ACHN (cell line): ENCODE measurements around the gene PARVB.
"Not testable (repeated sequence)": the region's sequence is repeated elsewhere in the genome, so short reads cannot be mapped to it uniquely, and the experiment has no call there.

Experiments
- DNase-seq: peaks from one replicate; pipeline ENCODE4 v3.0.0-alpha.2; 2015
- in situ Hi-C: cut with HindIII; loops from 2 replicates; pipeline ENCODE4 v1.10.0; 2017; ENCODE audit warnings: low sequenced_read_pairs, low pct_ligation_motif_present, low pct_unique_long_range_greater_than_20kb

PARVB gene

DNA sequence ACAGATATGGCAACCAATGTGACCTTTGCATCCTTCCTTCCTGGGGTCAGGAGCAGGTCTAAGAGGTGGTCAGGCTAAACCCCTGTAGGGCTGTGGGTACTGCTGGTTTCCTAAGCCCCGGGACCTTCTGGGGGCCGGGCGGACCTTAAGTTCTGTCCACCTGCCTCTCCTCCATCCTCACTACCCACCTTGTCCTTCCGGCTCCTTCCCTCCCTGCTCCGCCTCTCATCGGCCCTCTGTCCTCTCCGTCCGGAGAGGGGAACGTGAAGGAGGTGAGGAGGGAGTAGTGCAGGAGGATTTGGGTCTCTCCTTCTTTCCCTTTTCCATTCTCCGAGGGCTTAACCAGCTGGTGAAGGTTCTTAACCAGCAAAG is 28.3 kb upstream of the PARVB start:
- DNase-seq: no peak
- in situ Hi-C loops: no loop called here

DNA sequence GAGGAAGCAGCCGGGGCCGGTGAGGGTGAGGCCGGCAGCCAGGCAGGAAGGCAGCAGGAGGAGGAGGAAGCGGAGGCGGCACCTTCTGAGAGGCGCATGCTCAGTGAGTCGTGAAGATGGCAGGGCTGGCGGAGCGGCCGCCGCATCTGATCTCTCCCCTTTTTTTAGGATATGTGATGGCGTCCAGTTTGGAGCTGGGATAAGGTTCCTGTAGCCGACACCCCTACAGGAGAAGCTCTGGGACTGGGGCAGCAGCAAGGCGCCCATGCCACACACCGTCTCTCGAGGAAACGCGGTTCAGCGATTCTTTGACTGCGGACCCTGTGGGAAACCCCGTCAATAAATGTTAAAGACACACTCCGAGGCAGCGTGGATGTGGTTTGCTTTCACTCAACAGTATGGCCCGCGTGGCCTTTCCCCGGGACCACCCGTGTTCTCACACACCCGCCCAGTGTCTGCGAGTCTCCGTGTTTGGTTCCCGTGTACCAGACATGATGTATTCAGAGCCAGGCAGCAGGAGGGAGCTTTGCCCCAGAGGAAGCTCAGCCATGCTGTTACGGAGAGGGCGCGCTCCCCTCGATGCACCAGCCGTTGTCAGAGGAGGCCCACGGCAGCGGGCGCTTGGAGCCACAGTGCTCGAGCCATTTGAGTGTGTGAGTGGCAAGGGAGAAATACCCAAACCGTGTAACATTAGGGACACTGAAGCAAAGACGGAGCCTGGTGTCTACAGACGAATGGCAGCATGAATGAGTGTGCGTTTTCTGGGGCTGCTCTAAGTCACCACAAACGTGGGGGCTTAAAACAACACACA is 27.7 kb upstream of the PARVB start:
- in situ Hi-C loops: no loop called here
- DNase-seq: no peak

DNA sequence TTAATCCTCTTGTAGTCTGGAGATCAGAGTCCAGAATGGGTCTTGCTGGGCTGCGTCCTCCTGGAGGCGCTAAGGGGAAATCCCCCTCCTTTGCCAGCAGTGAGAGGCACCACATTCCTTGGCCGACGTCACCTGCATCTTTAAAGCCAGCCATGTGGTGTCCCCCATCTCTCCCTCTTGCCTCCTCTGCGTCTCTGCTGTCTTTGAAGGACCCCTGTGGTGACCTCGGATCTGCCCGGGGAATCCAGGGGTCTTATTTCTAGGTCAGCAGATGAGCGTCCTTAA is 27.2 kb upstream of the PARVB start:
- in situ Hi-C loops: no loop called here
- no peak for DNase-seq

DNA sequence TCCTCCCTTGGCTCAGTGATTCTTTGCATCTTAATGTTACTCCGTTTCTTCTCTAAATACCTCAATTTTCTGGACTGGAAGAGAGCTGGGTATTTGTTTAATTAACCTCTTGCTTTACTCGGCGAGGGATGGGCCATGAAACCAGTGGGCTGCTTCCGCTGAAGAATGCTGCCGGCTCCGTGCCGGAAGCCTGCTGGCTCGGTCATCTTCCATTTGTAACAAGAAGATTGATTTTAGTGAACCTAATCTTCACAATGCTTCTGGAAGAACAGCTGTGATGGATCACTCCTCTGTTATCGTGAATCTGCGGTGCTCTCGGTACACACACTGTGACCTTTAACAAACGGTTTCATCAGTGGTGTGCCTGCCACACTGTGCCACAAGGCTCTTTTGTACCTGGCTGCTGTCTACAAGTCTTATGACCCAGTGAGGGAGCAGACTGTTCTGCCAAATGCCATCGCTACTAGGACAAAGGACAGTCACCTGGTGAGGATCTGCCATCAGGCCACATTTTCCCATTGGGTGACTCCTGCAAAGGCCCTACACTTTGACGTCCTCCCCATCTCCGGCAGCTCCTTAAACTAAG is 25.3 kb upstream of the PARVB start:
- in situ Hi-C loops: no loop called here
- DNase-seq: no peak

DNA sequence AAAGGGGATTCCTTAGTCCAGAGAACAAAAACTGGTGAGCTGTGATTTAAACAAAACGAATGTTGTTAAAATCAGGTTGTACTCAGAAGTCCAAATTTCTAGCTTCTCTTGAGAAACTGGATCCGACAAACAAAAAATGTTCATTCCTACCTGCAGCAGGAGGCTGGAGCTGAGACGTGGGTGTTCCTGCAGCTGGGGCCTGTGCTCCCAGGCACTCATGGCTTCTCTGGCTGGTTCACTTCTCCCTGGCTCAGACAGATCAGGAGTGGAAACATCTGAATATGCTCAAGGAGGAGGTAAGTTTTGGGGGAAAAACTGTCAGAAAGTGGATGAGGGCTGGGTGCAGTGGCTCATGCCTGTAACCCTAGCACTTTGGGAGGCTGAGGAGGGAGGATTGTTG is 24.7 kb upstream of the PARVB start:
- in situ Hi-C loops: no loop called here
- DNase-seq: no peak

DNA sequence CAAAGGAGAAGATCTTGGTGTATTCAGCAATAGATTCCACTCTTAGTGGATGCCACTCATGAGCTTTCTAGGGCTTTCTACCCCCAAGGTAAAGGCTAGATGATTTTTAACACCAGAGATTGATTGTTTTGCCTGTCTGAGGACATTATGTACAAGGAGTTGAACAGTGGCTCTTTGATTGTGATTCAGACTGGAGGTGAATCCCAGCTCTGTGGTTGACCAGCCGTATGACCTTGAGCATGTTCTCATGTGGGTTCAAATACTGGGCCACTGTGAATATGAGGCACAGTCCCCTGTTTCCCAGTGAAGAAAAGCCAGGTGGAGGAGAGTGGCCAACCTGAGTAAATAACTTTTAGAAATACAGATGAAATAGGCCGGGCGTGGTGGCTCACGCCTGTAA is 24.0 kb upstream of the PARVB start:
- in situ Hi-C loops: no loop called here

DNA sequence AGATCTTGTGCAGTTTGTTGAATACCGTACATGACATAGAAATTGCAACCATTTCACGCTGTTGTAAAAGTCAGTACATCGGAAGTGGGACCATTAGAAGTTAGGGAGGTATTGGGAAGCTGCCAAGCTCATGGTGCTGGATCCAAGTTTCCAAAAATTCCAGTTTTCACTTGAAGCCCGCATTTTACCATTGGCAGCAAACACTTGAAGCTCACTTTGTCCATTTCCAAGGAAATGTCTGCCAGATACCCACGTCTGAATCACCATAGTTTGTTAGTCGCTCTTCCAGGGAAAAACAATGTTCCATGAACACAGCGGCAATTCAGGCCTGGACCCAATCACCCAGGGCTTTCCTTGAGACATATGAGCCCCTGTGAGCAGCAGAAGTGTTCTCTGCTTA is 22.6 kb upstream of the PARVB start:
- DNase-seq: no peak
- in situ Hi-C loops: no loop called here

More for the DNA sequence above, 24.0 kb upstream of the PARVB start:
- DNase-seq: no peak

DNA sequence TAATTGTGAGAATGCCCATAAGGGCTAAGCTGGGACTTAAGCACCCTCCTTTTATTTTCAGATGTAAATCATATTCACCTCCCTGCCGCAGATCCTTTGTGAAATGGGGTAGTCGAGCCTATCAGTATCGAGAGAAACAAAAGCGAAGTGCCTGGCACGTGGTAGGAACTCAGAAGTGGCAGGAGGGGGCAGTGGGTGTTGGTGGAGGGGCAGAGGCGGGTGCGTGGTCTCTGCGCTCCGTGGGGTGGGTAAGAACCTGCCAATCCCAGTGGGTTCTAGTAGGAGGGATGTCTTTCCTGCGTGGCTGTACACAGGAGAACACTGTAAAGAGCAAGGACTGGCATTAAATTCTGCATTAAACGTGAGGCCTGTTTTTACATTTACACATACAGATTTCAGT is 21.8 kb upstream of the PARVB start:
- DNase-seq: no peak
- in situ Hi-C loops: no loop called here

DNA sequence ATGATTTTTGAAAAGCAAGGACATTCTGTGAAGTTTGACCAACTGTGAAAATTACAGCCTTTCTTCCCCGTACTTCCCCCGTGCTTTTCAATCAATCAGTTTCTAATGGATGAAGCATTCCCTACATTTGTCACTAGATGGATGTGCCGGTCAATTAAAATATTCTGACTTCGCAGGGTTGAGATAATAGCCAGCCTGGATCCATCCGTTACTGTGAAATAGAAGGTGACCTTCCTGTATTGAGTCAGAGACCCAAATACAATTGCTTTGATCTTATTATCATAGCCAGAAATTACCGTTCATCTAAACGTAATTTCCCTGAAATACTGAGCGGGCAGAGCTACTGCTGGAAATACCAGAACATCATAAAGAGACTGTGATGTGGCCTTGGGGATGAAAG is 21.1 kb upstream of the PARVB start:
- DNase-seq: no peak
- in situ Hi-C loops: no loop called here

DNA sequence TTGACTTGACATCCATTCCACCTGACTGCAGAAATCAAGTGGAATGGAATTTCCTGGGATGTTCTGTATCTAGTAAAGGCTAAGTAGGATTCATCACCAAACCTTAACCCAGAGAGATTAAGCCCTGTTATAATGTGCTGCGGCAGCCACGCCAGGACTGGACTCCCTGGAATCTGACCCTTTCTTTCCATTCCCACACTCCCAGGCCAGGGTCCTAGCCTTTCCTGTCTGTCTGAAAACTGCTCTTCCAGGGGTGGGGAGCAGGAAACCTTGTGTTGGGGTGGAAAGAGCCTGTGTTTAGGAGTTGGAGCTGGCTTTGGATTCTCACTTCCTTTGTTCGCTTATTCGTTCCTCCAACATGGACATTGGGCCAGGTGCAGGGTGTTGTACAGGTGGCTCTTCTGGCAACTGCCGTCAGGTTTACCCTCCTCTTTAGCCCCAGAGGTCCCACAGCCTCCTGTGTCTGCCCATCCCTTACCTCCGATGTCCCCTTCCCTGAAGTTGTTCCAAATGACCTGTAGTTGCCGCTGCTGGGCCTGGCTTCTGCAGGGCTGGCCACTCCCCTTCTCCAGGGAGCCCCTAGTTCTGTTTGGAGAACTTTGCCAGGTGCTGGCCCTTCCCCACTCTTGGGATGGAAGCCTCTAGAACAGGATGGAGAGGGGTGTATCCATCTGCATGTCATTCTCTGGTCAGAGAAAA is 20.5 kb upstream of the PARVB start:
- peak; percentile 13 for DNase-seq

DNA sequence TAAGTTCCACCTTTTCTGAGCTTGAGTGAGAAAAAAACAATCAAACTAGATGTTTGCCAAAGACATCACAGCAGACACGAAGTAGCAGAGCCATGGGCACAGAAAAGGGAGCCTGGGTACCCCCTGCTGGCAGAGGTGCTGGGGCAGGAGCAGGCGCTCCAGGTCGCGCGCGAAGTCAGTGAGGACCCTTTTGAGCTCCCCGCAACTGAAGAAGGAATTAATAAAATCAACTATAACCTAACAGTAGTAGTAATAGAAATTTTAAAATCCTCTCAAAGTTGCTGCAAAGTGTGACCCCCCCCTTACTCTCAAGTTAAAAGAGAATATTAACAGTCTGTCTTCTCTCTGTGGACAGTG is 20.0 kb upstream of the PARVB start:
- in situ Hi-C loops: no loop called here
- DNase-seq: no peak

More for the DNA sequence above, 20.5 kb upstream of the PARVB start:
- in situ Hi-C loops: no loop called here

DNA sequence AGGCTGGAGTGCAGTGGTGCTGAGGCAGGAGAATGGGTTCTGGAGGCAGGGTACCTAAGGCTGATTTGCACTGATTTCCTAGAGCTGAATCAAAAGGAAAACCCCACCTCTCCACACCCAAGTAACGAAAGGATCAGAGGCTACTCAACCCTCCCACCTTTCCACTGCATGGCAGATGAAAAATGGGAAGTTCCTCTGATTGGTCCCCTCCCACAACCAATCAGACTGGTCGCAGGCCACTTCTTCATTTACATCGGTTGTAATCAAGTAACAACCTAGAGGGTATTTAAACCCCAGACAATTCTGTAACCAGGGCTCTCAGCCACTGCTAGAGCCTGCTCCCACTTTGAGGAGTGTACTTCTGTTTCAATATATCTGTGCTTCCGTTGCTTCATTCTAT is 18.6 kb upstream of the PARVB start:
- in situ Hi-C loops: no loop called here

DNA sequence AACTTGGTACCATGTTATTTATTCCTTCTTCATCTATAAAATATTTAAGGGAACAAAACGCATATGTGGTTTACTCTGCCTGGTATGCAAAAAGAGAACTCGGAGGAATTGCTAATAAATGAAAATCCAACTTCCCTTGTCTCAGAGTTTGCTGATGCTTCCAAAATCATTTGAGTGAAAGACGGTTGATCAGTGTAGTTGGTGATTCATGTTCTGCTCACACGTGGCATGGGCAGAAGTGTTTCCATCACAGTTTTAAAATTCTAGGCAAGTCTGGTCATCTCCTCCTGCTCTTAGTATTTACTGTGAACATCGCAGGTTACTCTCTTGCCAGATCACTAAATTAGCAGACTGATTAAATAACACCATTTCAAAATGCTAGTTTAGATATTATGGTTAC is 11.9 kb upstream of the PARVB start:
- no peak for DNase-seq
- in situ Hi-C loops: no loop called here

More for the DNA sequence above, 18.6 kb upstream of the PARVB start:
- DNase-seq: no peak

DNA sequence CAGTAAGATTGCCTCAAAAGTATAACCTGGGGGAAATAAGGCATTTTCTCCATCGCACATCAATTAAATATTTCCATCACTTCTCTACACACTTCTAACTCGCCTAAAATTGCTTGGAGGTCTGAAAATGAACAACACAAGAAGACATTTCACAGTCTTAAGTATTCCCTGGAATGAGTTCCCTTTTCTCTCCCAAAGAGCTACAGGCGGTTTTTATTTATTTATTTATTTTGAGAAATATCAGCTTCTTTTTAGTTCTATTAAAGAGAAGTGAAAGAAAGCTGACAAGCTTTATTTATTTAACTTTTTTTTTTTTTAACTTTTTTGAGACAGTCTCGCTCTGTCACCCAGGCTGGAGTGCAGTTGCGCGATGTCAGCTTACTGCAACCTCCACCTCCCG is 11.5 kb upstream of the PARVB start:
- in situ Hi-C loops: no loop called here
- DNase-seq: no peak

DNA sequence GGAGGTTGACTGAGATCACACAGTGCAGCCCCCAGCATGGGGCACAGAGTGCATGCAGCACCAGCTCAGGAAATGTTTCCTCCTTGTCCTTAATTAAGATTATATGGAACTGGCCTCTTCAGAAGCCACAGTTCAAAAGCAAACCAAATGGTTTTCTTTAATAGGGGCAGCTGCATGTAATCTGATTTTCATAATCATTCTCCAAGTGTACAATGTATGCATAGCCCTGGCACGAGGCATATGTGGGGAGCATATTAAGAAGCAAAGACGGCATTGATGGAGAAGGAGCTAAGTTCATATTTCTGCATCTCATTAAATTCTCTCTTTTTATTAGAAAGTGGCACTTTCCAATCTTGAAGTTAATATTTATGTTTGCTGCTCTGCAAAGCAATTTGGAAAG is 9.9 kb upstream of the PARVB start:
- DNase-seq: no peak
- in situ Hi-C loops: no loop called here

DNA sequence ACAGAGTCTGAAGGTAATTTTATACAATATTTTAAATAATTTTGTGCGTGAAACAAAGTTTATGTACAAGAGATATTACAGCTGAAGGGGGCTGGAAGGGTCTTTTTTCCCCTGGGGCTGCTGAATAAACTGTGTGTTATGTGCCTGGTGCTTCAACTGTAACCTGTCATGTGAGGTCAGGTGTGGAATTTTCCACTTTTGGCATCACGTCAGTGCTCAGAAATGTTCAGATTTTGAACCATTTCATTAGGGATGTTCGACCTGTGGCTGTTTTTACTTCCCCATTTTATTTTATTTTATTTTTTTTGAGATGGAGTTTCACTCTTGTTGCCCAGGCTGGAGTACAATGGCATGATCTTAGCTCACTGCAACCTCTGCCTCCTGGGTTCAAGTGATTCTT is 7.5 kb upstream of the PARVB start:
- in situ Hi-C loops, DNase-seq: not testable (repeated sequence)

DNA sequence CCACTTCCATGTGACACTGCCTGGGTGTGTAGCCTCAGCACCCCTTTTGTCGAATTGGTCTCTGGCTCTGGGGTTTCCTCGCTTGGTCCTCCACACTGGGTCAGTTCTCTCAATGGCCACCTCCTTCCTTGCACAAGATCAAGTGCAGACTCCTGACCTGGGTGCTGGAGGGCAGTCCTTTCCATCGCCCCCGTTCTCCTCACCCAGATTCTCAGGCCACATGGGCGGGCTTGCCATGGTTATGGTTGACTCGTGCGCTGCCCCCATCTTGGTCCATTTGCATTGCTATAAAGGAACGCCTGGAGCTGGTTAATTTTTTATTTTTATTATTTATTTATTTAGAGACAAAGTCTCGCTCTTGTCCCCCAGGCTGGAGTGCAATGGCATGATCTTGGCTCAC is 5.5 kb upstream of the PARVB start:
- DNase-seq: no peak
- in situ Hi-C loops: no loop called here

DNA sequence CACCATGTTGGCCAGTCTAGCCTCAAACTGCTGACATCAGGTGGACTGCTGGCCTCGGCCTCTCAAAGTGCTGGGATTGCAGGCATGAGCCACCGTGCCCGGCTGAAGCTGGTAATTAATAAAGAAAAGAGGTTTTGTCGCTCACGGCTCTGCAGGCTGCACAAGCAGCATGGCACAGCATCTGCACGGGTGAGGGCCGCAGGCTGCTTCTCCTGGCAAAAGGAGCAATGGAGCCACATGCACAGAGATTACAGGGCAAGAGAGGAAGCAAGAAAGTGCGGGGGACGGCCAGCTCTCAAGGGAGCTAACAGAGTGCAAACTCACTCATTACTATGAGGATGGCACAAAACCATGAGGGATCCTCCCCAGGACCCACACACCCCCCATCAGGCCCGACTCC is 4.7 kb upstream of the PARVB start:
- no peak for DNase-seq
- in situ Hi-C loops: no loop called here

DNA sequence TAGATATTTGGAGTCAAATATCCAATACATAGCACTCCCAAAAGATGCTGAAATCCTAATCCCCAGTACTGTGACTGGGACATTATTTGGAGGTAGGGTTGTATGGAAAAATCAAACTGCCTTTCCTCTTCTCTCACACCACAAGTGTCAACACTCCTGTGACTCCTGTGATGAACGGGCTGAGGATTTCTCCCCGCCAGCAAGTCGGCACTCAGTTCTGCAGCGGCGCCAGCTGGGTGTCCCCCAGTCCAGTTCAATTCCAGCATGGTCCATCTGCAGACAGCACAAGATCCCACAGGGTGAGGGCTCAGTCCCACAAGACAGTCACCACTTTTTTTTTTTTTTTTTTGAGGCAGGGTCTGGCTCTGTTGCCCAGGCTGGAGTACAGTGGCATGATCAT is 4.3 kb upstream of the PARVB start:
- in situ Hi-C loops: no loop called here
- DNase-seq: no peak

DNA sequence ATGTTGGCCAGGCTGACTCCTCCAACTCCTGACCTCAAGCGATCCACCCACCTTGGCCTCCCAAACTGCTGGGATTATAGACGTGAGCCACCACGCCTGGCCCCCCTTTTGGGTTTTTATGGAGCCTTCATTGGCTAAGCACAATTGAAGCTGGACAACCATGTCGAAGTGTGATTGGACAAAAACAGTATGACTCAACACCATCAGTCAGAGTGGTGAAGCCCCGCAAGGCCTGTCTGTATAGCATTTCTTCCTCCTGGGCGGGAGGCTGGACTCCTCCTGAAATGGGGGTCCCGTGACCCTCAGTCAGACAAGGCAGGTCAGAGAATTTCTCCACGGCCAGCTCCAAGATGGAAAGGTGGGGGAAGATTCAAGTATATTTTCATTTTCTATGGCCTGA is 3.1 kb upstream of the PARVB start:
- DNase-seq: no peak
- in situ Hi-C loops: no loop called here
